Loucy (cell line): ENCODE data around the gene LILRB3.

ENCODE experiments used
- EZH2phosphoT487 ChIP-seq: fragments of 200-600 bp; IDR thresholded peaks from 2 replicates; pipeline ENCODE4 v1.6.1; 2018; ENCODE audit warnings: antibody characterized with exemption, mild to moderate bottlenecking, moderate library complexity, borderline replicate concordance
- TF ChIP-seq, protein P1 (sequence below): fragments of 200-600 bp; sonication (generic); conservative IDR thresholded peaks from 2 replicates; pipeline ENCODE4 v1.5.1; 2014; ENCODE audit warnings: mild to moderate bottlenecking, antibody characterized with exemption, low read length

DNA sequence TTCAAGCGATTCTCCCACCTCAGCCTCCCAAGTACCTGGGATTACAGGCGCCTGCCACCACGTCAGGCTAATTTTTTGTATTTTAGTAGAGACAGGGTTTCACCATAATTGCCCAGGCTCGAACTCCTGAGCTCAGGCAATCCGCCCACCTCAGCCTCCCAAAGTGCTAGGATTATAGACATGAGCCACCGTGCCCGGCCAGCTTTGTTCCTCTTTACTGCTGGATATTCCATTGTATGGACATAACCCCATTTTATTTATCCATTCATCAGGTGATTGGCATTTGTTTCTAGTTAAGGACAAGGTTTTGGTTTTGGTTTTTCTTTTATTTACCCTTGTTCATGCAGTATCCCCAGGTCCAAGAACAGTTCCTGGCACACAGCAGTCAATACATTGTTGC, 26.3 kb downstream of the LILRB3 start:
- TF ChIP-seq, protein P1, sequence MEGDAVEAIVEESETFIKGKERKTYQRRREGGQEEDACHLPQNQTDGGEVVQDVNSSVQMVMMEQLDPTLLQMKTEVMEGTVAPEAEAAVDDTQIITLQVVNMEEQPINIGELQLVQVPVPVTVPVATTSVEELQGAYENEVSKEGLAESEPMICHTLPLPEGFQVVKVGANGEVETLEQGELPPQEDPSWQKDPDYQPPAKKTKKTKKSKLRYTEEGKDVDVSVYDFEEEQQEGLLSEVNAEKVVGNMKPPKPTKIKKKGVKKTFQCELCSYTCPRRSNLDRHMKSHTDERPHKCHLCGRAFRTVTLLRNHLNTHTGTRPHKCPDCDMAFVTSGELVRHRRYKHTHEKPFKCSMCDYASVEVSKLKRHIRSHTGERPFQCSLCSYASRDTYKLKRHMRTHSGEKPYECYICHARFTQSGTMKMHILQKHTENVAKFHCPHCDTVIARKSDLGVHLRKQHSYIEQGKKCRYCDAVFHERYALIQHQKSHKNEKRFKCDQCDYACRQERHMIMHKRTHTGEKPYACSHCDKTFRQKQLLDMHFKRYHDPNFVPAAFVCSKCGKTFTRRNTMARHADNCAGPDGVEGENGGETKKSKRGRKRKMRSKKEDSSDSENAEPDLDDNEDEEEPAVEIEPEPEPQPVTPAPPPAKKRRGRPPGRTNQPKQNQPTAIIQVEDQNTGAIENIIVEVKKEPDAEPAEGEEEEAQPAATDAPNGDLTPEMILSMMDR: no peak
- TF ChIP-seq EZH2phosphoT487: no peak
